Fibroblast of lung (primary cell): ENCODE results near the gene CPNE2. TPM values are rescaled to one million over a fixed set of nuclear protein-coding genes. Genes with fewer than 3 reads are reported as not detected.

Experiments used
- DNase-seq, 2 donors: peaks; one replicate each; pipeline versions ENCODE4 v3.0.0 to v3.0.0-alpha.2; 2010; ENCODE audit warnings: low read depth in 2 of 2
- H2AFZ ChIP-seq: 2 replicates; pipeline ENCODE4 v1.5.1; 2012; ENCODE audit warnings: low read length, control low read depth, inconsistent platforms
- H3K27ac ChIP-seq: 2 replicates; pipeline ENCODE4 v1.5.1; 2011; ENCODE audit warnings: low read length, control low read depth; ENCODE audit not compliant: insufficient read depth
- H3K27me3 ChIP-seq: 2 replicates; pipeline ENCODE4 v1.5.1; 2011; ENCODE audit warnings: mild to moderate bottlenecking, low read length; ENCODE audit not compliant: control insufficient read depth, insufficient read depth
- H3K36me3 ChIP-seq: 2 replicates; pipeline ENCODE4 v1.5.1; 2011; ENCODE audit warnings: low read length; ENCODE audit not compliant: control insufficient read depth, insufficient read depth
- H3K4me1 ChIP-seq: 2 replicates; pipeline ENCODE4 v1.5.1; 2011; ENCODE audit warnings: low read length; ENCODE audit not compliant: control insufficient read depth, insufficient read depth; ENCODE audit errors: extremely low read depth
- H3K4me2 ChIP-seq: 2 replicates; pipeline ENCODE4 v1.5.1; 2011; ENCODE audit warnings: low read length, control low read depth; ENCODE audit not compliant: insufficient read depth; ENCODE audit errors: extremely low read depth
- H3K4me3 ChIP-seq, 4 experiments: fragments of 200-600 bp in 1 of 4; sonication (generic) in 1 of 4; replicated peaks in 1 of 4; 2 replicates each; pipeline ENCODE4 v1.5.1; 2011 to 2016; ENCODE audit warnings: low read length in 4 of 4, low read depth in 3 of 4, mild to moderate bottlenecking in 3 of 4, control low read depth in 2 of 4, inconsistent platforms in 1 of 4, mixed read lengths in 1 of 4; ENCODE audit not compliant: insufficient read depth in 1 of 4; ENCODE audit errors: control extremely low read depth in 1 of 4
- H3K79me2 ChIP-seq: 2 replicates; pipeline ENCODE4 v1.5.1; 2012; ENCODE audit warnings: mild to moderate bottlenecking, low read length, inconsistent platforms; ENCODE audit not compliant: control insufficient read depth, insufficient read depth
- H3K9ac ChIP-seq: 2 replicates; pipeline ENCODE4 v1.5.1; 2011; ENCODE audit warnings: mild to moderate bottlenecking, low read length, control low read depth; ENCODE audit not compliant: insufficient read depth
- H3K9me3 ChIP-seq: 2 replicates; pipeline ENCODE4 v1.5.1; 2012; ENCODE audit warnings: low read depth, low read length; ENCODE audit not compliant: control insufficient read depth, insufficient read depth
- H4K20me1 ChIP-seq: 2 replicates; pipeline ENCODE4 v1.5.1; 2011; ENCODE audit warnings: low read length; ENCODE audit not compliant: control insufficient read depth, insufficient read depth; ENCODE audit errors: extremely low read depth
- CTCF ChIP-seq, 2 donors: IDR thresholded peaks in 1 of 2; conservative IDR thresholded peaks in 1 of 2; 1 replicate in 1 of 2; 2 replicates in 1 of 2; pipeline ENCODE4 v1.5.1; 2011 to 2012; ENCODE audit warnings: low read length in 2 of 2, control low read depth in 1 of 2, inconsistent platforms in 1 of 2, low read depth in 1 of 2, mild to moderate bottlenecking in 1 of 2
- EZH2 ChIP-seq: IDR thresholded peaks from 2 replicates; pipeline ENCODE4 v1.5.1; 2012; ENCODE audit warnings: low read length, control low read depth, mild to moderate bottlenecking; ENCODE audit errors: missing control alignments
- polyA plus RNA-seq, 2 donors: library from polyadenylated mRNA; depleted of rRNA in 1 of 2; stranded (reverse) in 1 of 2; unstranded in 1 of 2; fragments of >200 nt; gene quantifications; 2 replicates each; pipeline ENCODE4 v1.2.1, GENCODE V29; 2011 to 2012; ENCODE audit warnings: missing spikeins in 1 of 2
- total RNA-seq: library from RNA; depleted of rRNA; stranded (reverse); fragments of >200 nt; gene quantifications from 2 replicates; pipeline ENCODE4 v1.2.1, GENCODE V29; 2014

The CPNE2 gene
- total and polyA plus RNA-seq, 2 donors (not counting 1 experiment from before 2014, with no cell fraction given) = 20.5 to 39.6 TPM

- no peak for DNase-seq
- Histone ChIP-seq H3K79me2 (no peaks in the 10 kb centered on the region), H3K4me2 (no peak overlapping the region), H3K36me3 (peaks cover 2% of the 10 kb centered on the region), H3K9ac (no peak overlapping the region), H3K4me3 (no peak overlapping the region), H4K20me1 (no peaks in the 10 kb centered on the region), H3K4me1 (no peaks in the 10 kb centered on the region), H3K9me3 (no peaks in the 10 kb centered on the region), H3K27ac (no peak overlapping the region), H3K27me3 (no peaks in the 10 kb centered on the region), H2AFZ (no peak overlapping the region)
- no peak for TF ChIP-seq EZH2
- no peak for TF ChIP-seq CTCF (conservative IDR thresholded peaks at IDR 0.05 in 1 of 2, IDR thresholded peaks at IDR 0.05 in 1 of 2; ENCODE audit: low read depth in 1 of 2, low read length in 2 of 2)
These were observed 65.2 kb downstream of the CPNE2 start for GRCh38 chr16:57157533-57157932.

DNA sequence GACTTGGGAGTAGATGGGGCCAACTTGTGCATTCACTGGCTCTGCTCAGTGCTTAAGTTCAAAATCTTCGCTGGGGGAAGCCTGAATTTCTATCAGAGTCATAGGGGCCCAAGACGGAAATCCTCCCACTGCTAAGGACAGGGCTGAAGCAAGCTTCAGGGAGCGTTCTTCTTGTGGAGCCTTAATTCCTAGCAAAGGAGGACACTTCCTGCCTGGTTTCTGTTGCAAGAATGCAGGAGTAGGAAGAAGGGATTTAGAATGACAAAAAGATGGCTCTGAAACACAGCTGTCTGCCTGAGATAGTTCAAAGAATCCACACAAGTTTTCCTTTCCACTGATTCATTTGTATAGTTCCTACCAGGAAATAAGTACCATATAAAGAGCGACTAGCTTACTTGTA is 67.1 kb downstream of the CPNE2 start:
- no peaks in the 10 kb centered on the region for H3K9me3 ChIP-seq
- no peaks in the 10 kb centered on the region for H3K27me3 ChIP-seq
- DNase-seq = no peak
- no peak overlapping the region for H3K4me2 ChIP-seq
- no peak for TF ChIP-seq CTCF (conservative IDR thresholded peaks at IDR 0.05 in 1 of 2, IDR thresholded peaks at IDR 0.05 in 1 of 2; ENCODE audit: low read depth in 1 of 2, low read length in 2 of 2)
- TF ChIP-seq EZH2 = no peak
- no peak overlapping the region for H3K27ac ChIP-seq
- no peaks in the 10 kb centered on the region for H3K79me2 ChIP-seq
- H3K4me3 ChIP-seq = no peak overlapping the region
- H3K36me3 ChIP-seq = peaks cover 3% of the 10 kb centered on the region
- H4K20me1 ChIP-seq = no peaks in the 10 kb centered on the region
- no peaks in the 10 kb centered on the region for H3K4me1 ChIP-seq
- H3K9ac ChIP-seq = no peak overlapping the region
- no peak overlapping the region for H2AFZ ChIP-seq

GRCh38 chr16:57163842-57164241 is 71.5 kb downstream of the CPNE2 start:
- no peaks in the 10 kb centered on the region for H3K27me3 ChIP-seq
- no peak overlapping the region for H3K27ac ChIP-seq
- no peak overlapping the region for H2AFZ ChIP-seq
- no peak overlapping the region for H3K4me2 ChIP-seq
- no peak for TF ChIP-seq EZH2
- no peak for TF ChIP-seq CTCF (conservative IDR thresholded peaks at IDR 0.05 in 1 of 2, IDR thresholded peaks at IDR 0.05 in 1 of 2; ENCODE audit: low read depth in 1 of 2, low read length in 2 of 2)
- H3K4me3 ChIP-seq = no peak overlapping the region
- H3K79me2 ChIP-seq = no peaks in the 10 kb centered on the region
- no peak overlapping the region for H3K9ac ChIP-seq
- no peaks in the 10 kb centered on the region for H4K20me1 ChIP-seq
- no peaks in the 10 kb centered on the region for H3K9me3 ChIP-seq
- H3K4me1 ChIP-seq = no peaks in the 10 kb centered on the region
- peaks cover 8% of the 10 kb centered on the region for H3K36me3 ChIP-seq
- no peak for DNase-seq
